Activated naive CD8-positive, alpha-beta T cell treated with anti-CD3 and anti-CD28 coated beads, Interleukin-2, amount 50 U/mL, for 24 hours (primary cell): ENCODE results near the gene ACTR2.
"Not testable (repeated sequence)": the region's sequence is repeated elsewhere in the genome, so short reads cannot be mapped to it uniquely, and the experiment has no call there.

Experiments
- ATAC-seq: fragments of 150-1000 bp; cut with Tn5 transposase; one replicate; pipeline ENCODE4 v1.10.0; 2021
- DNase-seq: peaks from one replicate; pipeline ENCODE4 v3.0.0; 2021
- H3K27ac Mint-ChIP-seq: one replicate; pipeline ENCODE4 v1.8.0; 2021; ENCODE audit warnings: mild to moderate bottlenecking, mixed read lengths
- H3K27me3 Mint-ChIP-seq: one replicate; pipeline ENCODE4 v1.8.0; 2021; ENCODE audit warnings: mixed read lengths
- H3K36me3 Mint-ChIP-seq: one replicate; pipeline ENCODE4 v1.8.0; 2021; ENCODE audit warnings: low read depth, mixed read lengths
- H3K4me1 Mint-ChIP-seq: one replicate; pipeline ENCODE4 v1.8.0; 2021; ENCODE audit warnings: mixed read lengths
- H3K4me3 Mint-ChIP-seq: one replicate; pipeline ENCODE4 v1.8.0; 2021; ENCODE audit warnings: mild to moderate bottlenecking, moderate library complexity, mixed read lengths
- H3K9me3 Mint-ChIP-seq: one replicate; pipeline ENCODE4 v1.8.0; 2021; ENCODE audit warnings: mixed read lengths

The ACTR2 gene

DNA sequence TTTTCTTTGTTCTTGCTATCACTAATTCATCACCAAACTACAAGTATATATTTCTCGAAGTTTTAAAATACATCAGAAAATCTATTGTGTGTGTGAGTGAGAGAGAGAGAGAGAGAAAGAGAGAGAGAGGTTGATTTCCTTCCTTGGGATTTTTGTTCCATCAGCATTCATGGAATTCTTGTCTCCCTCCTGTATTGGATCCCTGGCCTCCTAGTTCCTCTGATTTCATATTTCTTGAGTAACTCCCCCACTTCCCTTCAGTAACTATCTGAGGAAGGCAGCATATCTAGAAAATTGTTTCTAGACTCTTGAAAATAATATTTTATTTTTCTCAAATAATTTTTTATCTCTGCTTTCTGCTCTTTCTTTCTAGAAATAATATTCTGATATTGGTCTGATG is 13.3 kb upstream of the ACTR2 start:
- H3K27me3 Mint-ChIP-seq, result no peaks in the 10 kb centered on the region
- H3K4me1 Mint-ChIP-seq, result no peaks in the 10 kb centered on the region
- no peak overlapping the region for H3K4me3 Mint-ChIP-seq
- H3K36me3 Mint-ChIP-seq, result peaks cover 4% of the 10 kb centered on the region
- no peak for DNase-seq
- no peak for ATAC-seq
- no peak overlapping the region for H3K27ac Mint-ChIP-seq
- H3K9me3 Mint-ChIP-seq, result no peaks in the 10 kb centered on the region

DNA sequence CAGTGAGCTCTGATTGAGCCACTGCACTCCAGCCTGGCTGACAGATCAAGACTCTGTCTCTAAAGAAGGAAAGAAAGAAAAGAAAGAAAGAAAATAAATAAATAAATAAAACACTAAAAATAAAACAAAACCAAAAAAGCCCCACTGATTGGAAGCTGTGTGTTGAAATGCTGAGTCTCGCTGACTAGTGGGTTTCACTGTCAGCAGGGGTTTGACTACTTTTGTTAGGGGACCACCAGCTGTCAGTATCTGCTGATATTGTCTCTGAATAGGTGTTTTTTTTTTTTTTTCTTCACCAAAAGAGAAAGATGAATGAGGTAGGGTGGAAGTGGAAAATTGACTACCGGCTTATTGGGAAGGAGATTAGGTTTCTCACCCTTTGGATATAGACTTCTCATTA is 12.8 kb upstream of the ACTR2 start:
- no peak overlapping the region for H3K4me3 Mint-ChIP-seq
- no peak for DNase-seq
- H3K27ac Mint-ChIP-seq, result no peak overlapping the region
- H3K36me3 Mint-ChIP-seq, result peaks cover 4% of the 10 kb centered on the region
- no peaks in the 10 kb centered on the region for H3K27me3 Mint-ChIP-seq
- no peaks in the 10 kb centered on the region for H3K9me3 Mint-ChIP-seq
- no peaks in the 10 kb centered on the region for H3K4me1 Mint-ChIP-seq
- no peak for ATAC-seq

DNA sequence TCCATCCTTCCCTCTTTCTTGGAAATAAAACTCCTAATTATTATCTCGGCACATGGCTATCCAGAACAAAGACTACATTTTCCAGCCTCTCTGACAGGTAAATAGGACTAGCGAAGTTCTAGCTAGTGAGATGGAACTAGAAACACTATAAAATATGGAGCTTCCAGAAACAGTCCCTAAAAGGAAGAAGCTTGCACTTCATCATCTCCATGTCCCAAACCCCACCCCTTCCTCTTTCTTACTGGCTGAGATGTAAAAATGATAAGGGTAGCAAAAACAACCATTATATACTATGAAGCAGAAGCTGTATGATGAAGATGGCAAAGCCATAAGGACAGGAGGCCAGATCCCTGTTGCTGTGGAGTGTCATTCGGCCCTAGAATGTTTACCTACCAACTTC is 11.7 kb upstream of the ACTR2 start:
- H3K4me1 Mint-ChIP-seq, result no peaks in the 10 kb centered on the region
- peaks cover 4% of the 10 kb centered on the region for H3K36me3 Mint-ChIP-seq
- no peak overlapping the region for H3K27ac Mint-ChIP-seq
- no peaks in the 10 kb centered on the region for H3K27me3 Mint-ChIP-seq
- no peak for ATAC-seq
- no peak overlapping the region for H3K4me3 Mint-ChIP-seq
- H3K9me3 Mint-ChIP-seq, result no peaks in the 10 kb centered on the region
- DNase-seq, result no peak

DNA sequence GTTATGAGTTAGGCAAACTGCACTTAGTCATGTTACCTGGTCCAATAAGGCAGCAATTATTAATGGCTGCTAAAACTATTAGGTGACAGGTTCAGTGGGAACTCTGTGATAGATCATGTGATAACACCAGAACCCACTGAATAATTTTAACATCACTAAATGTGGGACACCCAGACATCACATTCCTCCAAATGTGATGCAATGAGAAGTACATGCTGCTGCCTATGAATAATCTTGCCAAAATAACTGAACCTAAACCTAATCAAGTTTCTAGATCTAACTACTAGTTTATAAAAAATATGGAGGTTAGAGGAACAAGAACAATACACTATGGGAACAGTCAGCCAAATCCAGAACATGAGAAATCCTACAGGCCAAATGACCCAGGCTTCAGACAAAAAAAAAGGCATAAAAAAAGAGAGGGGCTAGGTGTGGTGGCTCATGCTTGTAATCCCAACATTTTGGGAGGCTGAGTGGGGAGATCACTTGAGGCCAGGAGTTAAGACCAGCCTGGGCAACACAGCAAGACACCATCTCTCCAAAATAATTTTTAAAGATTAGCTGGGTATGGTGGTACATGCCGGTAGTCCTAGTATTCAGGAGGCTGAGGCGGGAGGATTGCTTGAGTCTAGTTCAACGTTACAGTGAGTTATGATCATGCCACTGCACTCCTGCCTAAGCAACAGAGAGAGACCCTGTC is 7.0 kb upstream of the ACTR2 start:
- H3K36me3 Mint-ChIP-seq, result peaks cover 4% of the 10 kb centered on the region
- ATAC-seq (no peak), DNase-seq (no peak)
- H3K9me3 Mint-ChIP-seq, result no peaks in the 10 kb centered on the region
- H3K27ac Mint-ChIP-seq, result no peak overlapping the region
- H3K4me3 Mint-ChIP-seq, result no peak overlapping the region
- no peaks in the 10 kb centered on the region for H3K4me1 Mint-ChIP-seq
- H3K27me3 Mint-ChIP-seq, result no peaks in the 10 kb centered on the region

DNA sequence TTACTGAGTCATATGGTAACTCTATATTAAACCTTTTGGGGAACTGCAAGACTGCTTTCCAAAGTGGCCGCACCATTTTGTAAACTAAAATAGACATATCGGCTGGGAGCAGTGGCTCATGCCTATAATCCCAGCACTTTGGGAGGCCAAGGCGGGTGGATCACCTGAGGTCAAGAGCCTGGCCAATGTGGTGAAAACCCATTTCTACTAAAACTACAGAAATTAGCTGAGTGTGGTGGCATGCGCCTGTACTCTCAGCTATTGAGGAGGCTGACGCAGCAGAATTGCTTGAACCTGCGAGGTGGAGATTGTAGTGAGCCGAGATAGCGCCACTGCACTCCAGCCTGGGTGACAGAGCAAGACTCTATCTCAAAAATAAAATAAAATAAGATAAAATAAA is 6.4 kb upstream of the ACTR2 start:
- not testable (repeated sequence) for H3K27ac Mint-ChIP-seq, H3K27me3 Mint-ChIP-seq, H3K4me1 Mint-ChIP-seq, H3K4me3 Mint-ChIP-seq, H3K36me3 Mint-ChIP-seq, ATAC-seq, DNase-seq, H3K9me3 Mint-ChIP-seq

DNA sequence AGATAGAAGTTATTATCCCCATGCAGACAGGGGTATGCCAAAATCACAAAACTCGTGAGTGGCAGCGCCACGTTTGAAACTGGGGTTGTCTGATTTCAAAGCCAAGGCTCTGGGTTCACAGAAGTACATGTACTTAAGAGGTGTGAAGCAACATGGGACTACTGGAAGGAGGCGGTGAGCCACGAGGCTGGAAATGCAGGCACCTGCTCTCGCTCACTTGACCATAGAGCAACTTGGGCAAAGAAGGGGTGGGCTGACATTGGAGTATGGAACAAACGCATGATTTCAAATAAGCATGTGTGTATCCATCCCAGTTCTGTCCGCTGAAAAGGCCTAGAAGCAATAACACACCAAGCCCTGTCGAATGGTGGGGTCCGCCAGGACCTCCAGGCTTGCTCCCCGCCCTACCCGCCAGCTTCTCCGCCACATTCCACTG is 593 bp upstream of the ACTR2 start:
- no peaks in the 10 kb centered on the region for H3K27me3 Mint-ChIP-seq
- H3K4me3 Mint-ChIP-seq, result peak overlapping the region; percentile 92
- H3K4me1 Mint-ChIP-seq, result peaks cover 36% of the 10 kb centered on the region
- peak; percentile 34 for DNase-seq
- peak; percentile 24 for ATAC-seq
- H3K36me3 Mint-ChIP-seq, result peaks cover 17% of the 10 kb centered on the region
- H3K27ac Mint-ChIP-seq, result peak overlapping the region; percentile 97
- H3K9me3 Mint-ChIP-seq, result no peaks in the 10 kb centered on the region

DNA sequence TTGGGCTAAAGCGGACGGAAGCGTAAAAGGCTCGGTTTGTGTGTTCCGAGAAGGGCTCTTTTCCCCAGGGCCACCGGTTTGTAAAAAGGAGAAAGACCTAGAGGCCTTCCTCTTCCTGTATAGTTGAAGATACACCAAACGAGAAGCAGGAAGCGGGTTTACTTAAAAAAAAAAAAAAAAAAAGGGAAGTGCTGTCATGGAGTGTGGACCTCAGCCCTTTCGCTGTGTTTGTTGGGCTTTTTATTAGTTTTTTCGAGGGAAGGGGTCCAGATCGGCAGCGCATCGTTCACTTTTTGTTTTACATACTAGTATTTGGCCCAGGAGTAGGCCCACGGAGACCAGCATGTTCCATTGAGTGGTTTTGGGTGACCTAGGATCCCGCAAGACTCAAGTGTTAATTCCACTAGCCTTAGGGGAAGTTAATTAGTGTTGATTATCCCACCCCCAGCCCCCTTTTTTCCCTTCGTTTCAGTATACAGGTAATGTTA is 676 bp downstream of the ACTR2 start:
- Mint-ChIP-seq H3K4me3 (peak overlapping the region; percentile 92), H3K27ac (peak overlapping the region; percentile 94), H3K9me3 (no peaks in the 10 kb centered on the region), H3K4me1 (peaks cover 47% of the 10 kb centered on the region), H3K27me3 (no peaks in the 10 kb centered on the region), H3K36me3 (peaks cover 22% of the 10 kb centered on the region)
- peak; percentile 17 for DNase-seq
- peak; percentile 43 for ATAC-seq

DNA sequence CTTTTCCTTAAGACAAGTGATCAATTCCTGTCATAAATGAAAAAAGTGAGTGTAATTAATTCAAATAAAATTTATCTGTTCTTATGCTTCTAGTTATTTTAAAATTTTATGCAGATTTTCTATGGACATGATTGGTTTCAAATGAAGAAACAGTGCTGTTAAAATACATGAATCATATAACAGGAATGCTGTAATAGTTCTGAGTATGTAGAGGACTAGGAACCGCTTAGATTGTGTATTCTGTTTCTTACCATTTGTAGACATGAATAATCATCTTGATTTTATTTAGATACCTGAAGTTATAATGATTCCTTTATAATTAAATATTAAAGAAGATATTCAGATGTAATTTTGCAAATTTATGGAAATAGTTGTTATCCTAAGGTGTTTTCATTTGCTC is 3.5 kb downstream of the ACTR2 start:
- no peaks in the 10 kb centered on the region for H3K9me3 Mint-ChIP-seq
- peaks cover 31% of the 10 kb centered on the region for H3K36me3 Mint-ChIP-seq
- H3K27me3 Mint-ChIP-seq, result no peaks in the 10 kb centered on the region
- ATAC-seq (no peak), DNase-seq (no peak)
- H3K4me3 Mint-ChIP-seq, result no peak overlapping the region
- peaks cover 68% of the 10 kb centered on the region for H3K4me1 Mint-ChIP-seq
- H3K27ac Mint-ChIP-seq, result peak overlapping the region; percentile 84

DNA sequence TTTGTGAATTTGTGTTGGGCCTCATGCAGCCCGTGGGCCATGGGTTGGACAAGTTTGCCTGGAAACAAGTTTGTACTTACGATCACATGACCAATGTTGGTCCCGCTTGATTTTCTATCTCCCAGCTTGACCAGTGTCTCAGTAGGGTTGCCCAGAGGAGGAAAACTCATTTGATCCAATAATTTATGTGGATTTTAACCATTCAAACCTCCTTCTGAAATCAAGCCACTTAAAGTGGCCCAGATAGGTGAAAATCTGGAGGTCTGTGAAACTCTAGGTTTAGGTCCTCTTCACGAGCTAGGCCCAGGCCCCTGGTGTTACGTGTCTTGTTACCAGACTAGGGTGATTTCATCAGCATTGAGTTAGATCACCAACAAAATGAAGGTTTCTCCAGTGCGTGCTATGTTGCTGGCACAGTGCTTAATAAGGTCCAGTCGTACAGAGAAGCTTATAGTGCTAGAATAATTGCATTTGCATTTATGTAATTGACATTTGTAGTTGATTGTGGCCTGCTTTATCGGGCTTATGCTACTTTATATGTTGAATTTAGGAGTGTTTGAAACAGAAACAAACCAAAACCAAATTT is 4.4 kb downstream of the ACTR2 start:
- H3K9me3 Mint-ChIP-seq, result no peaks in the 10 kb centered on the region
- peaks cover 30% of the 10 kb centered on the region for H3K36me3 Mint-ChIP-seq
- H3K4me1 Mint-ChIP-seq, result peaks cover 67% of the 10 kb centered on the region
- peak overlapping the region; percentile 84 for H3K27ac Mint-ChIP-seq
- H3K27me3 Mint-ChIP-seq, result no peaks in the 10 kb centered on the region
- no peak for DNase-seq
- H3K4me3 Mint-ChIP-seq, result peak overlapping the region; percentile 47
- no peak for ATAC-seq

DNA sequence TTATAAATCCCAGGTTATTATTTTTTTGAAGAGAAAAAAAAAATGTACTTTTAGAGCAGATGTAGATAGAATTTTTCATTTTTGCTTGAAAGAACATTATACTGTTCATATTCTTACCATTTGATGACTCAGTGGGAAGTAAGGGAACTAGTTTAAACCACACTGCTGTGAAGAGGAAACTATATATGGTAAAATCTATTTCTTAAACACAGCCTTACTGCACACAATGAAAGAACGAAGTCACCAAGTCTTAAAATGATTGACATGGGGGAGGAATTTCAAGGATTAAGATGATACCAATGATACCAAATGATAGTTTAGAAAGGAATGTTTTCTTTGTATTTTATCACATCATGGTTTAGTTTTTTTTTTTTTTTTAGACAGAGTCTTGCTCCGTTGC is 5.0 kb downstream of the ACTR2 start:
- H3K27ac Mint-ChIP-seq, result peak overlapping the region; percentile 84
- ATAC-seq (peak; percentile 82), DNase-seq (no peak)
- peak overlapping the region; percentile 47 for H3K4me3 Mint-ChIP-seq
- peaks cover 28% of the 10 kb centered on the region for H3K36me3 Mint-ChIP-seq
- H3K27me3 Mint-ChIP-seq, result no peaks in the 10 kb centered on the region
- H3K4me1 Mint-ChIP-seq, result peaks cover 70% of the 10 kb centered on the region
- H3K9me3 Mint-ChIP-seq, result no peaks in the 10 kb centered on the region

DNA sequence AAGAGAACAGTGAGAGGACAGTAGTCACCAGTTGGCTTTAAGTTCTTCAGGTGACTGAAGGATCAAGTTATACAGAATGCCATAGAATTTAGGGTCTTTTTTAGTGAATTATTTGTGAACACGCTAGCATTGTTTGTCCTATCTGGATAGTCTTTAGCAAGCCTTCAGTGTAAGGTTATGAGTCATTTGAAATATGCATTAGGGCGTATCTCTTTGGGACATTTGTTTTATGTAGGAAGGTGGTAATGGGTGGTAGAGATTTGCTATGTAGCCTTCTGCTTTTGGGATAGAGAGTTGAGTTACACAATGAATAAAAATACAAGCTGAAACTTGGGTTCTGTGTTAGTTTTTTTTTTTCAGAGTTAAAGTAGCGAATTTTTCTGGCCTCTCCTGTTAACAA is 13.0 kb downstream of the ACTR2 start:
- H3K4me1 Mint-ChIP-seq, result peaks cover 30% of the 10 kb centered on the region
- no peaks in the 10 kb centered on the region for H3K27me3 Mint-ChIP-seq
- peaks cover 23% of the 10 kb centered on the region for H3K36me3 Mint-ChIP-seq
- ATAC-seq (no peak), DNase-seq (no peak)
- no peaks in the 10 kb centered on the region for H3K9me3 Mint-ChIP-seq
- H3K27ac Mint-ChIP-seq, result no peak overlapping the region
- no peak overlapping the region for H3K4me3 Mint-ChIP-seq

DNA sequence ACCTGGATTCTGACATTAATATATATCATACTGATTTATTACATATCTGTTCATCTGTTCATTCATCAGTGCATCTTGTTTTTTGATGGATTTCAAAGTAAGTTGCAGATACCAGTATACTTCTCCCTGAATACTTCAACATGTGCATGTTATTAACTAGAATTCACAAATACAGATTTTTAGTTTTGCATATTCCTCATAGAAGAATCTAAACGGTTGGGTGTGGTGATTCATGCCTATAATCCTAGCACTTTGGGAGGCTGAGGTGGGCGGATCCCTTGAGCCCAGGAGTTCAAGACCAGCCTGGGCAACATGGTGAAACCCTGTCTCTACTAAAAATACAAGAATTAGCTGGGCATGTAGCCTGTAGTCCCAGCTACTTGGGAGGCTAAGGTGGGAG is 16.8 kb downstream of the ACTR2 start:
- peaks cover 34% of the 10 kb centered on the region for H3K36me3 Mint-ChIP-seq
- not testable (repeated sequence) for H3K27ac Mint-ChIP-seq, H3K4me3 Mint-ChIP-seq, DNase-seq, ATAC-seq, H3K27me3 Mint-ChIP-seq, H3K9me3 Mint-ChIP-seq
- peaks cover 19% of the 10 kb centered on the region for H3K4me1 Mint-ChIP-seq

DNA sequence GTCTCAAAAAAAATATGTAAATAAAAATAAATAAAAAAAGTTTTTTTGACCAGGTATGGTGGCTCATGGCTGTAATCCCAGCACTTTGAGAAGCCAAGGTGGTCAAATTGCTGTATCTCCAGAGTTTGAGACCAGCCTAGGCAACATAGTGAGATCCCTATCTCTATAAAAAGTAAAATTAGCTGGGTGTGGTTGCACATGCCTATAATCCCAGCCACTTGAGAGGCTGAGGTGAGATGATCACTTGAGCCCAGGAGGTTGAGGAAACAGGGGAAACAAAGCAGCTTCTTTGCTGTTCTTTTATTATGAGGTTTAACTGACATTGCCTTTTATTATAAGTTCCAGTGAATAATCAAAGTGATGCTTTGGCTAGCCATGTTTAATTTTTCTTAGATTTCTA is 25.0 kb downstream of the ACTR2 start:
- Mint-ChIP-seq H3K9me3 (no peaks in the 10 kb centered on the region), H3K4me1 (peaks cover 11% of the 10 kb centered on the region), H3K36me3 (peaks cover 39% of the 10 kb centered on the region), H3K27me3 (no peaks in the 10 kb centered on the region), H3K4me3 (no peak overlapping the region), H3K27ac (no peak overlapping the region)
- ATAC-seq, result no peak
- DNase-seq, result no peak

DNA sequence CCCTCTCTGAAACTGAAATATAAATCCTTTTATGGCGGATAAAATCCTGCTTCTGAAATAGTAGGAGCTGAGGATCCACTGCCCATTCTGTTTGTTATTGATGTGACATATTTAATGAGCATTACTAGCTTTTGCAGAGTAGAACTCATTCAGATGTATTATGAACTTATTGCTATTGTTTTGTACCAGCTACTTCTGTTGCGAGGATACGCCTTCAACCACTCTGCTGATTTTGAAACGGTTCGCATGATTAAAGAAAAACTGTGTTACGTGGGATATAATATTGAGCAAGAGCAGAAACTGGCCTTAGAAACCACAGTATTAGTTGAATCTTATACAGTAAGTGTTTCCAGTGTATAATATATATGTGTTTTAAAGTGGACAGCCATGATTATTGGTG is 27.7 kb downstream of the ACTR2 start:
- Mint-ChIP-seq H3K27ac (peak overlapping the region; percentile 14), H3K36me3 (peaks cover 42% of the 10 kb centered on the region), H3K4me1 (peaks cover 7% of the 10 kb centered on the region), H3K4me3 (no peak overlapping the region), H3K27me3 (no peaks in the 10 kb centered on the region), H3K9me3 (no peaks in the 10 kb centered on the region)
- no peak for ATAC-seq
- DNase-seq, result no peak

DNA sequence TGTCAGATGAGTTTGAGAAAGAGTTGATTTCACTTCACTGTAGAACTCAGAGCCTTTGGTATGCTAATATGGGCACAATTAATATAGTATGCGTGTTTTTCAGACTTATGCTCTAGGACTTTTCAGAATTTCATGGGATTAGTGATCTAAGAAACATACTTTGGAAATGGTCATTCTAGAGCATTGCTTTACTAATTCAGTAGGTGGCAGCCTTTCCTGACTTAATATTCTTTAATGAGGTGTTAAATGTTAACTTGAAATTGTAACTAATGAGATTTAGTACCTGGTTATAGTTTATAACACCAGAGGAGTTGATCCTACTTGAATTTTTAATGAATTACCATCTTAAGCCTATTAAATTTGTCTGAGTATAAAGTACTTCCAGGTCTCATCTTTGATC is 28.4 kb downstream of the ACTR2 start:
- Mint-ChIP-seq H3K9me3 (no peaks in the 10 kb centered on the region), H3K4me1 (peaks cover 7% of the 10 kb centered on the region), H3K27me3 (no peaks in the 10 kb centered on the region), H3K4me3 (no peak overlapping the region), H3K36me3 (peaks cover 38% of the 10 kb centered on the region), H3K27ac (no peak overlapping the region)
- DNase-seq, result no peak
- ATAC-seq, result no peak
